GM18909 (cell line): ENCODE measurements around the gene METTL21C.

Experiments used
- ATAC-seq: cut with Tn5 transposase; IDR thresholded peaks from one replicate; pipeline ENCODE4 v1.9.1; 2021; ENCODE audit warnings: mild to moderate bottlenecking; ENCODE audit not compliant: unreplicated experiment, poor library complexity

METTL21C gene

DNA sequence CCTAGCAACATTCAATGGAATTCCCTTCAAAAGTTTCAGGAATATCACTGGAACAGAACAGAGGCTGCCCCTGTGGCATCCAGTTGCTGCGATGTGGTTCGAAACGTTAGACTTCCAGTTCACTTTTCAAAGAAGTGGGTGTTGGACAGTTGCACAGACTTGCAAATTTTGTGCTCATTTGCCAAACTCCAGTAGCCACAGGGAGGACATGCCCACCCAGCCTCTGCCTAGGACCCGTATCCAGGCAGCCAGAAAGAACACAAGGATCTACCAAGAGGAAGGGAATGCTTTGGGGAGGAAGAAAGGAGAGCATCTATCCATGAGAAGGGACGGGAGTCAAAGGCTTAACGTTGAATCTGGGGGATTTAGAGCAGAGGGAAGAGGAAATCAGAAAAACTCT is at the start of gene METTL21C:
TSS of gene METTL21C (minus strand) at position 108 of the 400 bp plus-strand sequence. CDS start 546 bp downstream, outside the sequence.
- ATAC-seq: no peak

DNA sequence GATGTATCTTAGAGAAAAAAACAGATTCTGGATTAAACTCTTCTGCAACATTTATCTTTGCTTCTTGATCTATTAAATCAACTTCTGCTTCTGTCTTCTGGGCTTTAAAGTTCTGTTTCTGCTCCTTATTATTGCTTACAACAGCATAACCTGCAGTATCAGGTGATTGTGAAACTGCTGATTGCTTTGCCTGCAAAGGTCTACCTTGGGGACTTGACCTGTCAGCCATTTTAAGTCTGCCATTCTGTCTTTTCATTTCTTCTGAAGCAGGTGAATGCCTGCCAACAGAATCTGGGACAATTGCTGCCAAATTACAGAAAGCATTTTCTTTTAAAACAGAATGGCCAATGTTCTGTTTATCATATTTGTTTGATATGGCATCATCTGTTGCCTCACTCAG is 47.7 kb upstream of the METTL21C start:
- no peak for ATAC-seq

DNA sequence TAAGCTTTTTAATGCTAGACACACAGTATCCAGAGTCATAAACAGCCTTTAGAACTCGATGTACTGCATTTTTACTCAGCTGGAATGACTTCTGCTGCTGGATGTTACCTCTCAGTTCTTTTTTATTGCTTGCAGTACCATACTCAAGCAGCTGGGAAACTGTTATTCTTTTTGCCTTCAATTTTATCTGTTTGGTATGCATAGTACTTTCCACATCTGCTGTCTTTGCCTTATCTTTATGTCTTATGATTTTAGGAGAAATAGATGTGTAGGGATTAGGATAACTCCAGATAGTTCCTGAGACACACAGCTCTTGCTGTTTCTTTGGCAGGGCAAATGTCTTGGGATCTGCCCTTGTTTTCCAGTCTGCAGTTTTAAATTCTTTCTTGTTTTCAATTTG is 47.3 kb upstream of the METTL21C start:
- no peak for ATAC-seq

DNA sequence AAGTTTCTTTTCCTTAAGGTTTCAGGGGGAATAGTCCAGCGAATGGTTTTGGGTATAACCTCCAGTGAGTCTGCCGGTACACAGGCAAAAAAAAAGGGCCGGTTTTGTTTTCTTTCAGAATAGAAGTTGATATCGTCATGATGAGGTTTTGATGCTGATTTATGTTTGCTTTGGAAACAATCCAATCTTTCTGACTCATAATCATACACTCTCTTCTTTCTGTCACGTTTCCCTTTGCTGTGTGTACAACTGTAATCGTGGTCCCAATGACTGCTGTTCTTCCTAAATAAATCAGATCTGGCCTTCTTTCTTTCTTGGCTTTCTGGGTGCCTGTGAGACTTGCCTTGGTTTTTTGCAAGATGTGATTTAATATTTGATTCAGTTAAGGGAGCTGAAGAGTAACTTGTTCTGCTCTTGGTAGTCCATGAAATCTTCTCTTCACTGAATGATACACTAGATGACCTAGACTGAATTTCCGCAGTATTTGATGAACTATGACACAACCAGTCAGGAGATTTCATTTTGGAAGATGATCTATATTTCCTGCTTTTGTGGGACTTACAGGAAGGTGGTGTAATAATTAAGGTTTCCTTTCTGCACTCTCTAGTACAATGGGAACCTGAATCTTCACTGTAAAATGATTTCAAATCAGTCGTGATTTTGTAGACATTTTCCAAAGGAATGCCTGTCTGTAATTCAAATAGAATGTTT is 34.9 kb upstream of the METTL21C start:
- ATAC-seq: no peak

DNA sequence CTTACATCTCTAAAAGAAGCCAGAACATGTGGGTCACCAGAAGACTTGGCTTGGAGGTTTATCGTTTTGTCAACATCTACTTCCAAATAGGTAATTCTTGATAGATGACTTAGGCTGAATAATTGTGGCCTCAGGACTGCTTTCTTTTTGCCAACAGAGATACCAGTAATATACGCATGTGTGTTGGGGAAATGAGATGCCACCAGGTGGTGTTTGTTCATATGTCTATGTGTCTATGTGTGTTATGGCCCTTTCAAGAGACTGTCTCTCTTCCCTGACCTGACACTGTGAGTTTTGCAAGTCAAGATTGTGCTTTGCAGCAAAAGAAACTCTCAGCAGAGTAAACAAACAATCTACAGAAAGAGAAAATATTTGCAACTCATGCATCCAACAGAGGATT is 31.6 kb upstream of the METTL21C start:
- peak; percentile 65 for ATAC-seq

DNA sequence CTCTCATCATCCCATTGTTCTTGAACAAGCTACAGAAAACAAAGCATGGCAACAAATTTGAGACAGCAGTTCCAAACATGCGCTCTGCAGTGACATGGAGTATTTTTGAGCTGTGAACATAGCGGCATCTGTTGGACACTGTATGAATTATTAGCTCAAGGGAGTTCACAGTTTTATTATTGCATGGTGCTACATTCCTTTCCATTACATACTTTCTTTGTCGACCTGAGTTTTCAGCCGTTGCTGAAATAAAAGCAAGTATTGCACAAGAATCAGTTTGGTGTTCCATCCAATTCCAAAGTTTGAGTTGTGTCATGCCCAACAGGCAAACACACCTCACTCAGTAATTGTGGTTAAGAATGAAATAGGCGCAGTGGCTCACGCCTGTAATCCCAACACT is 30.1 kb upstream of the METTL21C start:
- ATAC-seq: peak; percentile 68

DNA sequence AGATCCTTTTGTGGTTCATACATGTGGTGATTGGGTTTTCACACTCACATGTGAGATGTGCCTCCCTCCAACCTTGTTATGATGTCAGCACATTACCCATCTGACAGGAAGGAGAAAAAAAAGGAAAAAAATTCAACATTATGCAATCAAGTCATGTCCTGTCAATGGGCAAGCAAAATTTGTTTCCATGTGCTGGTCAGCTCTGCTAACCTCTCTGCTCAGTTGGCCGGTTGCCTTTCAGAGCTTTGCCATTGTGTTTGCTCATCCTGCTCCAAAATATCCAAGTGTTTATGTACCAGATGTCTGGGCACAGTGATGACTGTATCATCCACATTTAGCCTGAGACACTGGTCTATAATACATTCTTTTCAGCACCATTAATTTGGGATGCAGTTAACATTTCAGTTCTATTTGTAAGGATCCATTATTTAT is 27.0 kb upstream of the METTL21C start:
- ATAC-seq: no peak

DNA sequence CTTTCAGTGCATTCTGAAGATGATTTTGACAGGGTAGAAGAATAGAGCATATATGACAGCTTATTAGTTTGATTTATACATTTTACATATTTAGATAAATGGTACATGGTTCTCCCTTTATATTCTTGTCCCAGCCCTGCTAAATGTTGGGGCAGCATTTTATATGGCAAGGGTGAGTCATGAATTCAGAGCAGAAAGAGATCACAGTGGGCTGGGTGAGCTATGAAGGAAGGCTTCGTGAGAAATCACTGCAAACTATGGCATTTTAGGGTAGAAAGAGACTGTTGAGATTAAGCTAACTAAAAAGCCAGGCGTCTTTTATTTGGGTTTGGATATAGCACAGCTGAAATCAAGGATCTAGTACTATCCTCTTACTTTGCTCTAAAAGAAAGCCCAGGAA is 23.9 kb upstream of the METTL21C start:
- no peak for ATAC-seq

DNA sequence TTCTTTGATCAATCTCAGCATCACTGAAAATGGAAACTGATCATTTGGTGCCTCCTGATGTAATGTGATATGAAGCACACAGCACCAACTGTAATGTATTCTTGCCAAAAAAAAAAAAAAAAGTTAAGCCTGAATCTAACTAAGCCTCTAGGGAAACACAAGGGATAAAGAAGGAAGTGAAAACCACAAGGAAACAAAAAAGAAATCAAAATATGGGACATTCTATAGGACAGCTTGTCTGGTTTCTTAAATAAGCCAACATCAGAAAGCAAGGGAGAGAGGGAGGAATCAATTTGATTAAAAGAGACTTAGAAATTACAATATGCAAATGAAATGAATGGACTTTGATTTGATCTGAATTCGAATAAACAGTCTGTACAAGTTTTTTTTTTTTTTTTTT is 20.6 kb upstream of the METTL21C start:
- ATAC-seq: no peak

DNA sequence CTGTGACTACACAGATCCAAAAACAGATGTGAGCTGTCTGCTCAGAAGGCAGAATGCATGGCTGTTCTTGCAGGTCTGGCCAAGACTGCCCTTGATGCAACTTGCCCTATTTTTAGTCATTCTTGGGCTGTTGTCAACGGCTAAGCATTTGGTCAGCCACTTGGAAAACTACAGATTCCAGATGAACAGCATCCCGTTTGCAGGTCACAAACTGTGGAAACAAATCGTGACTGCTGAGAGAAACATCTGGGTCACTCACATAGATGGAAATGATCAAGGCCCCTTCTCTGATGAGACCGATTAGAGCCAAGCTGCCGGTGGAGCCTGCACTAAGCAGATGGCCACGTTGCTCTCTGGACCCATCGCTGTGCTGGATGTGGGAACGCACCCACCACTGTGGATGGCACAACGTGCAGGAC is 15.4 kb upstream of the METTL21C start:
- no peak for ATAC-seq

DNA sequence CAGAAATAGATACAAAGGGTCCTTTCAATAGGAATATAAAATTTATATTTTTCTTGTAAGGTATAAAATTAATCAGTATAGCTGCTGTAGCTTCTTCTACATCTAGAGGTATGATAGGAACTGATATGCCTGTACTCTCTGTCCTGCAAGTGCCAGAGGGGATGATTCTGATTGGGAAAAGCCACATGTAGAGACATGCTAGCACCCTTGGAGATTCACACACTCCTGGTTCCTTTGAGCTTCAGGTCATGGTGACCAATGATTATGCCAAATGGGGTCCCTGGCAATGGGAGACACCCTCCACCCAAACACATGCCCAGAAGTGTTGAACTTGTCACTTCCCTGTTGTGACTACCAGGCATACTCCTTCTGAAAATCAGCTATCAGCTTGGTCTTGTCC is 14.7 kb upstream of the METTL21C start:
- no peak for ATAC-seq

DNA sequence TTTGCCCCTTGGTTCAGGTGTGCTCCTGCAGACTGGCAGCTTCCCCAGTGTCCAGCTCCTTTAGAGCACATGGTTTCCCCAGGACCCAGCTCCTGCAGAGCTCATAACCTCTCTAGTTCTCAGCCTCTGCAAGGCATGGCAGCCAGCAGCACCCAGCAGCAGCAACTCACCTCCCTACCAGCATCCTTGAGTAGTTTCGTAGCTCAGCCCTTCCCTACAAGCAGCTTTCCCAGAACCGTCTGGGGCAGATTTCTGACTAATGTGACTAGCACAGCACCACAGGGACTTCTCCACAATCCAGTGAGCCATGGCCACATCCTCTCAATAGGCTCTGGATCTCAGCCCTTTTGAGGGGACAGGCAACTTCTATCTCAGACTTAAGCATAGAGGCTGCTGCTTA is 14.1 kb upstream of the METTL21C start:
- ATAC-seq: no peak

DNA sequence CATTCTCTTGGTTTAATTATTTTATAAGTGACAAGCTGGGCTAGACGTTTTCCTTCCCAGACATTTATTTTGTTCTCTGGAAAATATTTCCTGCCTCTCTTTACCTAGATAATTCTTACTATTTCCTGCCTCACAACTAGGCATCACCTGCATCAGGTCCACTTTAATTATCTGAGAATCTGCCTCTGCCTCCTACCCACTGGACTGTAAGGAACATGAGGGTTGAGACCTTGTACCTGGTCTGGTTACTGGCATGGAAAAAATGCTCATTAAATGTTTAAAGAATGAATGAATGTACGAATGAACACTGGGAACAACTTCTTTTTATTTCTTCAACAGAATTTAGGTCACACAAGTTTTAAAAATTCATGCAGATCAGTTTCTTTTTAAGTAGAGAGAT is 13.4 kb upstream of the METTL21C start:
- no peak for ATAC-seq

DNA sequence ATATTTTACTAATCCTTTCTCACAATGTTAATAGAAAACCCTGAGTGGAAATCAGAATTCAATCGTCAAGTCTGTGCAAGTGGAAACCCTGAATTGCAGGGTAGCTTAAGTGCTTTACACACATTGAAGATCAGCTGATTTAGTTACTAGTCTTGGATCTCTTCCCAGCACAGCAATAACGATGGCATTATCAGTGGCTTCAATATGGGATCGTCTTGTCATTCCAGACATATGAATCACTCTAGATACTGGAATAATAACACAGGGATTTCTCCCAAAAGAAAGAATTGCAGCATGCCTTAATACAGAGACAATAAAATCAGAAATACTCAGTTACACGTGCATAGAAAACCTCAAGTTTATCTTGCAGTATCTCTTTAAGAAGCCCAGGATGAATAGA is 12.6 kb upstream of the METTL21C start:
- no peak for ATAC-seq

DNA sequence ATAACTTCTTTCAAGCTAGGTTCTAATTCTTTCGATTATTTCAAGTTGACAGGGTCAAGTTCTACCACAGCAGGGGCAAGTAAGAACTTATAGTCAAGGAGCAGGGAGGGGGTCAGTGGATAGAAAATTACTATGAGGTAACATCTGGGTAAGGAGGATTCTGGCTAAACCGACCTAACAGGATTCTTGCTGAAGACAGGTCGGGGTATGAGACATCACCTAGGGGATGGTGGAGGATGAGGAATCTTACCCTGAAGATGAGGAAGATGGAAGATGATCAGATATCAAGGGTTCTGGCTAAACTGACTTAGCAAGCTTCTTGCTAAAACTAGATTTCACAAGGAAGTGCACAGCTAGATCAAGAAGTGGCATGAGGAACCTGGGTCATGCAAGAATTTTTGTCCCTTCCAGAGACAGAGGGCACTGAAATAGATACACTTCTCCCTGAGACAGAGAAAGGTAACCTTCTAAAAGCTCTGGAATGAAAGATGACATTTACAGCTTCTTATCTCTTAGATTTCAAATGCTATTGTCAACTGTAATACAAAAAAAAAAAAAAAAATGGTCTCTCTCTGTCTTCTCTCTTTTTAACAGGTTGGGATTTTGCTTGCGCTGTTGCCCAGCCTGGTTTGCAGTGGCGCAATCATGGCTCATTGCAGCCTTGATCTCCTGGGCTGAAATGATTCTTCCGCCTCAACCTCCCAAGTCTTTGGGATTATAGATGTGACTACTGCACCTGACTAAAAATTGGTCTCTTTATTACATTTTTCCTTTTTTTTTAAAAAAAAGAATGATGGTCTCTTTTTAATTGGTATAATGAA is 9.6 kb upstream of the METTL21C start:
- ATAC-seq: no peak

DNA sequence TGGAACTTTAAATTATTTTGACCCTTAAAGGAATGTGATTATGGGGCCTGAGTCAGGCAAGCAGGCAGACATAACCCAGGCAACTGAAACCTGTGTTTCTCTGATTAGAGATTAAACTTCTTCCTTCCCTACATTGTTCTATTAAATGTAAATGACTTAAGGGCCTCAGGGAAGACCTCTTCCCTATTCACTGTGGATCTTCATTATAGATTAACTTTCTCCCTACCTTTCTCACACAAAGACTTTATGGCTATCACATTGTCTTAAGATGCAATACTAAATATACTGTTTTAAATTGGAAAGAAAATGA is 8.8 kb upstream of the METTL21C start:
- no peak for ATAC-seq

DNA sequence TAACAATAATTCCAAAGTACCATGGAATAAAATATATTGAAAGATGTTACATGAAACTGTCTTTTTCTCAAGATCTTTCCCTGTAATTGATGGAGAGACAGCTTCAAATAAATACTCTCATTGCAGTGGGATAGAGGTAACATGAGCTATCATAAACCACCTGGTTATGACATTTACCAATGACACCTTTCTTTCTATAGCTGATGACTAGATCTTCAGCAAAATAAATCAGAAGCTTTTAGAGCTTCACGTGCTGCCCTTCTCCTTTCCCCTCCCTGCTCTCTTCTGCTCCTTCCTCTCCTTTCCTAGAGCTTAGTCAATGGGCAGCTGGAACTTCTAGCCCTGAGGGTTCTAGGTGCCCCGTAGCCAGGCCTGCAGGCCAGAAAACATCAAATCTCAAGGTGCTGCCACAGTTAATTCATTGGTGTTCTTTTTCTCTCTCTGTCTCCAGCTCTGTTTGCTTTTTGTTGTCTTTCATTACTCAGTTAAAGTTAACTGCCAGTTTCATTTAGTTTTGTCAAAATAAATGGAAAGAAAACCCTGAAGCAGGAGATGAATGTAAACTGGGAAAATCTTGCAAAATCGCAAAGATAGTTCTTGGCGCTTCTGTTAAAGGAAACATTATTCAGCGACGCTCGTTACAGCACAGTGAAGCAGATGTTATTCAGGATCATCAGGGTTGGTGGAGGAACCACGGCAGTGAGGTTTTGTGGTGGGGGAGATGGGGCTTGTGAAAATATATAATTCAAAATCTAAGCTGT is 8.3 kb upstream of the METTL21C start:
- ATAC-seq: no peak

DNA sequence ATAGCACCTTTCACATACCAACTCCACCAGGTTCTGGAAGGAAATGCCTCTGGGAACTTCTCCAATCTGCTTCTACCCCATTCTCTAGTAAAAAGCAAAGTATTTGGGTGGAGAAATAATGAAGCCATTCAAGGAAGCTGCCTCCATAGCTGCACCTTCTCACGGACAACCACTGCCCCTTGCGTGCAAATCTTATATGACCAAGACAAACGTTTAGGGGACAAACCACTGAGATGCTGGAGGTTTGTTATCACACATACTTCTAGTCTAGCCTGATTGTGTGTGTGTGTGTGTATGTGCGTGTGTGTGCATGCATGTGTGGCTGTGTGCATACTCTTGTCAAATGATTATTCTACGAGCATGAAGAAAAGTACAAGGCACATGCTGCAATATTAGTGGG is 6.5 kb upstream of the METTL21C start:
- ATAC-seq: no peak

DNA sequence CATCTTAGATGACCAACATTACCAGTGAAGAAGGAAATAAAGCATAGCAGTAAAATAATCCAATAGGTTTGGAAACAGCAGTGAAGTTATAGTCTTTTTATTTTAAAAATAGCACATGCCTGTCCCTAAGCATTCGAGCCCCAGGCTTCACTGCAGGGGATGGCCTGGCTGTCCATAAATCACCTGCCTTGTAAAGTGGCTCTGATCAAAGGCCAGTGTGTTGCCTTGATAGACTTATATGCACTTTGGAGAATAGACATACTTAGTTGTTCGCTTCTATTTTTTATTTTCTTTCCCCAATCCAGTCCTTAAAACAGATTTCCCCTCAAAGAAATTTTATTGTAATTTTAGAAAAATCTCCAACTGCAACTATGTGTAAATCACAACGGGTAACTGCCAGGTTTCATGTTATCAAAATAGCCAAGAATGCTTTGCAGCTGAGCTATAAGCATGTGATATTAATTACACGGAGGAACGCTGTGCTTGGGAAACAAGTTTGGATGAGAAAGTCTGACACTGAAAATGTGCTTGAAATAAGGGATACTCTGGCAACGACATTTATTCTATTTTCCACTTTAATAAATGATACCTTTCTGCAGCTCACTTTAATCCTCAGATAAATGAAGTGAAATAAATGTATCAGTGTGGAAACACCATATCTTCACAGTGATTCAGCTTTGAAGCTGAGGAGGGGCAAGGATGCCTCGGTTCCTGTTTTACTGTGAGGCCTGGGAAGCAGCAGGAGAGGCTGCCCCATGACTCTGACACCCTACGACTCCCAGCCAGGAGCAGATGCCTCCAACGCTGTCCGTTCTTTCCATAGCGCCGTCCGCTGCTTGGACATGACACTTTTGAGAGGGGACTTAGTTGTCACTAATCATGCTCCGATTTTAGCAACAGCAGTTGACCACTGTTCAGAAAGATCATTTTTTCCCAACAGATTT is 5.5 kb upstream of the METTL21C start:
- no peak for ATAC-seq

DNA sequence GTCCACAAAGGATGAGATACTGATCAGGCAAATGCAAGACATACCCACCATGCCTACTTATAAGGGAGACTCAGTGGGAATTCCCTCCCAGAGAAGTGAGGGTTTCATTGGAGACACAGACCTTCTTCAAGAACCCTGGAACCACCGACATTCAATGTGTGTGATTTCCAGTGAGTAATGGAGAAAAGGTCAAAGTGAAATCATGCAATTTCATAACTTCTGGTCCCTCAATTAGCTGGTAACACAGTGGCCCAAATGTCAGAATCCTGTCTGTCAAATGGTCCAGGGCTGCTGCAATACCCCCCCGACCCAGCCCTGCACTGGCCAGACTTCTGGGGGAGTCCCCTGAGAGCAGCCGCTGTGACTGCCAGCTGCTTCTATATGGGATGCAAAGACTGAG is 4.7 kb upstream of the METTL21C start:
- no peak for ATAC-seq
